ENCODE measurements around the gene SP100.
A peak's percentile ranks its signal among the peaks of the same experiment; 100 is the strongest.
"Not testable (repeated sequence)": the region's sequence is repeated elsewhere in the genome, so short reads cannot be mapped to it uniquely, and the experiment has no call there.

SP100 gene

DNA sequence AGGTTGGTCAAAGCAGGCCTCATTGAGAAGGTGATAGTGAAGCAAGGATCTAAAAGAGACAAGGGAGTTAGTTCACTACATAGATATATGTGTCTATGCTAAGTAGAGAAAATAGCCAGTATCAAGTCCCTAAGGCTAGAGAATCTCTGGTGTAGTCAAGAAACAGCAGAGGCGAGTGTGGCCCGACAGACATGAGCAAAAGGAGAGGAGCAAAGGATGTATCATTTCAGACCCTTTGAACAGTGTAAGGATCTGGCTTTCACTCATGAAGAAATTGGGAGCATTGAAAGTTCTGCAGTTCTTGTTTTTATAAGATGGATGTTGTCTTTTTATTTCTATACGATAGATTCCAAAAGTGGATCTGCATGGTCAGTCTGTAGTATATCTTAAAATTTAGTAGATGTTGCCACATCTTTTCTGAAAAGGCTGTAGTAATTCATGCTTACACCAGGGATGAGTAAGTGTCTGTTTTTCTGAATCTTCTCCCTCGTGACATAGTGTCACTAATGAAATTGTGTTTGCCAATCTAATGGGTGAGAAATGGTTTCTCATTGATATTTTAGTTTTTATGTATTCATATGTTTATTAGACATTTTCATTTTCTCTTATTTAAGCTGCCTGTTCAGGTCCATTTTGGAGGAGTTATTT is 18.8 kb downstream of the SP100 start:
- 75% methylated on average over 4 of the region's 4 CpGs for WGBS

DNA sequence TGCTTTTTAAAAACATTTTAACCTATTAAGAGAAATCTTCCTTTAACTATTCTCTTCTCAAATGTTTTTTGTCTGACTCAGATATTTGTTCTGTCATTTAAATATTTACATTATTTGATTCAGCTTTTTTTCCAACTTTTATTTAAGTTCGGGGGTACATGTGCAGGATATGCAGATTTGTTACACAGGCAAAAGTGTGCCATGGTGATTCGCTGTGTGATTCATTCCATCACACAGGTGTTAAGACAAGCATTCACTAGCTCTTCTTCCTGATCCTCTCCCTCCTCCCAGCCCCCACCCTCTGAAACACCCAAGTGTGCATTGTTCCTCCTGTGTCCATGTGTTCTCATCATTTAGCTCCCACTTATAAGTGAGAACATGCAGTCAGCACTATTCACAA is 19.4 kb downstream of the SP100 start:
- peak overlapping the region; percentile 51 for H3K9ac ChIP-seq (ENCODE audit: low read length)
- peaks cover 17% of the 10 kb centered on the region for H3K9me3 ChIP-seq (ENCODE audit: control insufficient read depth, low read length)
- H2AK5ac ChIP-seq (ENCODE audit: low read length, severe bottlenecking), result no peak overlapping the region
- no peak overlapping the region for H3K23ac ChIP-seq (ENCODE audit: low read length in 2 of 2)
- 90% methylated on average over 2 of the region's 2 CpGs for WGBS
- H3K4ac ChIP-seq (ENCODE audit: low read depth in 1 of 2, low read length in 2 of 2), result no peak overlapping the region
- H2BK5ac ChIP-seq (ENCODE audit: low read depth, low read length, poor library complexity, severe bottlenecking), result no peak overlapping the region
- DNase-seq, result no peak
- H3K4me2 ChIP-seq (ENCODE audit: low read length, poor library complexity, severe bottlenecking), result no peak overlapping the region
- peaks cover 9 to 64% of the 10 kb centered on the region in 2 experiments for H3K36me3 ChIP-seq (ENCODE audit: control insufficient read depth in 1 of 2, insufficient read depth in 2 of 2, low read depth in 1 of 2, low read length in 2 of 2)
- no peak overlapping the region for H3K18ac ChIP-seq (ENCODE audit: low read depth in 1 of 2, low read length in 2 of 2)
- H3K4me3 ChIP-seq (ENCODE audit: insufficient read depth in 1 of 2, low read depth in 1 of 2, low read length in 2 of 2), result no peak overlapping the region
- H3K79me1 ChIP-seq (replicated peaks; ENCODE audit: low read length, poor library complexity, severe bottlenecking), result peaks cover 9% of the 10 kb centered on the region
- H2AFZ ChIP-seq (ENCODE audit: low read depth, low read length), result no peak overlapping the region
- no peak overlapping the region for H2BK12ac ChIP-seq (ENCODE audit: low read length in 2 of 2)
- H3K27me3 ChIP-seq (ENCODE audit: control insufficient read depth in 1 of 2, insufficient read depth in 1 of 2, low read length in 2 of 2), result no peaks in the 10 kb centered on the region
- no peak overlapping the region for H4K91ac ChIP-seq (ENCODE audit: low read length)
- H3K4me1 ChIP-seq (ENCODE audit: control insufficient read depth, insufficient read depth, low read depth, low read length), result peaks cover 3% of the 10 kb centered on the region
- H3K27ac ChIP-seq (ENCODE audit: low read length, poor library complexity, severe bottlenecking), result no peak overlapping the region
- H2BK15ac ChIP-seq (ENCODE audit: low read depth, poor library complexity, severe bottlenecking), result no peak overlapping the region
- no peak overlapping the region for H3K14ac ChIP-seq (ENCODE audit: low read length in 2 of 2)
- H2BK120ac ChIP-seq (ENCODE audit: low read depth, low read length), result no peak overlapping the region
- H4K8ac ChIP-seq (ENCODE audit: low read length), result no peak overlapping the region

More for the DNA sequence above, 18.8 kb downstream of the SP100 start:
- Histone ChIP-seq H3K36me3 (ENCODE audit: control insufficient read depth in 1 of 2, insufficient read depth in 2 of 2, low read depth in 1 of 2, low read length in 2 of 2) (peaks cover 14 to 70% of the 10 kb centered on the region in 2 experiments), H3K79me1 (replicated peaks; ENCODE audit: low read length, poor library complexity, severe bottlenecking) (peaks cover 14% of the 10 kb centered on the region), H3K4me3 (ENCODE audit: insufficient read depth in 1 of 2, low read depth in 1 of 2, low read length in 2 of 2) (no peak overlapping the region), H4K91ac (ENCODE audit: low read length) (no peak overlapping the region), H3K4ac (ENCODE audit: low read depth in 1 of 2, low read length in 2 of 2) (no peak overlapping the region), H3K9ac (ENCODE audit: low read length) (peak overlapping the region; percentile 51), H2AFZ (ENCODE audit: low read depth, low read length) (no peak overlapping the region), H2BK5ac (ENCODE audit: low read depth, low read length, poor library complexity, severe bottlenecking) (no peak overlapping the region), H3K4me1 (ENCODE audit: control insufficient read depth, insufficient read depth, low read depth, low read length) (peaks cover 4% of the 10 kb centered on the region), H3K14ac (ENCODE audit: low read length in 2 of 2) (no peak overlapping the region), H3K4me2 (ENCODE audit: low read length, poor library complexity, severe bottlenecking) (no peak overlapping the region), H3K27me3 (ENCODE audit: control insufficient read depth in 1 of 2, insufficient read depth in 1 of 2, low read length in 2 of 2) (no peaks in the 10 kb centered on the region), H3K23ac (ENCODE audit: low read length in 2 of 2) (no peak overlapping the region), H2AK5ac (ENCODE audit: low read length, severe bottlenecking) (no peak overlapping the region), H3K9me3 (ENCODE audit: control insufficient read depth, low read length) (peaks cover 23% of the 10 kb centered on the region), H3K27ac (ENCODE audit: low read length, poor library complexity, severe bottlenecking) (no peak overlapping the region), H2BK12ac (ENCODE audit: low read length in 2 of 2) (no peak overlapping the region), H2BK15ac (ENCODE audit: low read depth, poor library complexity, severe bottlenecking) (no peak overlapping the region), H3K18ac (ENCODE audit: low read depth in 1 of 2, low read length in 2 of 2) (no peak overlapping the region), H4K8ac (ENCODE audit: low read length) (no peak overlapping the region), H2BK120ac (ENCODE audit: low read depth, low read length) (no peak overlapping the region)
- peak; percentile 13 for DNase-seq

DNA sequence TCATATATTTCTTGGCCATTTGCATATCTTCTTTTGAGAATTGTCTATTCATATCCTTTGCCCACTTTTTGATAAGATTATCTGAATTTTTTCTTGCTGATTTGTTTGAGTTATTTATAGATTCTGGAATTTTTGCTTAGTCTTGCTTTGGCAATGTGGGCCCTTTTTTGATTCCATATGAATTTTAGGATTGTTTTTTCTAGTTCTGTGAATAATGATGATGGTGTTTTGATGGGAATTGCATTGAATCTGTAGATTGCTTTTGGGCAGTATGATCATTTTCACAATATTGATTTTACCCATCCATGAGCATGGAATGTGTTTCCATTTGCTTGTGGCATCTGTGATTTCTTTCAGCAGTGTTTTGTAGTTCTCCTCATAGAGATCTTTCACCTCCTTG is 23.1 kb downstream of the SP100 start:
- not testable (repeated sequence) for H3K27ac ChIP-seq (ENCODE audit: low read length, poor library complexity, severe bottlenecking); H3K4me1 ChIP-seq (ENCODE audit: control insufficient read depth, insufficient read depth, low read depth, low read length); H2AK5ac ChIP-seq (ENCODE audit: low read length, severe bottlenecking); H3K9me3 ChIP-seq (ENCODE audit: control insufficient read depth, low read length); DNase-seq; H2BK5ac ChIP-seq (ENCODE audit: low read depth, low read length, poor library complexity, severe bottlenecking); H3K9ac ChIP-seq (ENCODE audit: low read length); H3K14ac ChIP-seq (ENCODE audit: low read length in 2 of 2); H2BK120ac ChIP-seq (ENCODE audit: low read depth, low read length); H4K91ac ChIP-seq (ENCODE audit: low read length); H3K4ac ChIP-seq (ENCODE audit: low read depth in 1 of 2, low read length in 2 of 2); H3K4me2 ChIP-seq (ENCODE audit: low read length, poor library complexity, severe bottlenecking); H3K23ac ChIP-seq (ENCODE audit: low read length in 2 of 2); H2AFZ ChIP-seq (ENCODE audit: low read depth, low read length); H3K27me3 ChIP-seq (ENCODE audit: control insufficient read depth in 1 of 2, insufficient read depth in 1 of 2, low read length in 2 of 2); H2BK12ac ChIP-seq (ENCODE audit: low read length in 2 of 2); H3K4me3 ChIP-seq (ENCODE audit: insufficient read depth in 1 of 2, low read depth in 1 of 2, low read length in 2 of 2); H3K18ac ChIP-seq (ENCODE audit: low read depth in 1 of 2, low read length in 2 of 2); H2BK15ac ChIP-seq (ENCODE audit: low read depth, poor library complexity, severe bottlenecking); H3K79me1 ChIP-seq (replicated peaks; ENCODE audit: low read length, poor library complexity, severe bottlenecking); H4K8ac ChIP-seq (ENCODE audit: low read length)
- peaks cover 0 to 56% of the 10 kb centered on the region in 2 experiments for H3K36me3 ChIP-seq (ENCODE audit: control insufficient read depth in 1 of 2, insufficient read depth in 2 of 2, low read depth in 1 of 2, low read length in 2 of 2)

DNA sequence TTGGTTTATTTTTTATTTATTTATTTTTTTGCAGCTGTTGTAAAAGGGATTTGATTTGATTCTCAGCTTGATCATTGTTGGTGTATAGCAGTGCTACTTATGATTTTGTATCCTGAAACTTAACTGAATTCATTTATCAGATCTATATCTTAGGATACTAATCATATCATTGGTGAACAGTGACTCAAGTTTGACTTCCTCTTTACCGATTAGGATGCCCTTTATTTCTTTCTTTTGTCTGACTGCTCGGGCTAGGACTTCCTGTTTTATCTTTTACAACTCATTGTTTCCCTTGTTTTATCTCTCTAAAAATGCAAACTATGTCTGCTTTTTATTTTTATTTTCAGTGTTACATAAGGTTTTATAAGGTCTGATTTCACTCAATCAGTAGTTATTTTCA is 23.6 kb downstream of the SP100 start:
- H3K9me3 ChIP-seq (ENCODE audit: control insufficient read depth, low read length), result peaks cover 9% of the 10 kb centered on the region
- WGBS, result 39% methylated on average over 2 of the region's 2 CpGs
- H2BK120ac ChIP-seq (ENCODE audit: low read depth, low read length), result no peak overlapping the region
- no peak overlapping the region for H3K23ac ChIP-seq (ENCODE audit: low read length in 2 of 2)
- H4K91ac ChIP-seq (ENCODE audit: low read length), result no peak overlapping the region
- H3K14ac ChIP-seq (ENCODE audit: low read length in 2 of 2), result no peak overlapping the region
- no peak overlapping the region for H3K4ac ChIP-seq (ENCODE audit: low read depth in 1 of 2, low read length in 2 of 2)
- no peak overlapping the region for H2AFZ ChIP-seq (ENCODE audit: low read depth, low read length)
- H3K4me2 ChIP-seq (ENCODE audit: low read length, poor library complexity, severe bottlenecking), result no peak overlapping the region
- H2BK15ac ChIP-seq (ENCODE audit: low read depth, poor library complexity, severe bottlenecking), result no peak overlapping the region
- H3K18ac ChIP-seq (ENCODE audit: low read depth in 1 of 2, low read length in 2 of 2), result no peak overlapping the region
- DNase-seq, result no peak
- no peak overlapping the region for H3K27ac ChIP-seq (ENCODE audit: low read length, poor library complexity, severe bottlenecking)
- H2AK5ac ChIP-seq (ENCODE audit: low read length, severe bottlenecking), result no peak overlapping the region
- no peak overlapping the region for H4K8ac ChIP-seq (ENCODE audit: low read length)
- H2BK5ac ChIP-seq (ENCODE audit: low read depth, low read length, poor library complexity, severe bottlenecking), result no peak overlapping the region
- H3K4me1 ChIP-seq (ENCODE audit: control insufficient read depth, insufficient read depth, low read depth, low read length), result no peaks in the 10 kb centered on the region
- no peak overlapping the region for H2BK12ac ChIP-seq (ENCODE audit: low read length in 2 of 2)
- H3K27me3 ChIP-seq (ENCODE audit: control insufficient read depth in 1 of 2, insufficient read depth in 1 of 2, low read length in 2 of 2), result no peaks in the 10 kb centered on the region
- H3K9ac ChIP-seq (ENCODE audit: low read length), result no peak overlapping the region
- peaks cover 3 to 61% of the 10 kb centered on the region in 2 experiments for H3K36me3 ChIP-seq (ENCODE audit: control insufficient read depth in 1 of 2, insufficient read depth in 2 of 2, low read depth in 1 of 2, low read length in 2 of 2)
- peaks cover 10% of the 10 kb centered on the region for H3K79me1 ChIP-seq (replicated peaks; ENCODE audit: low read length, poor library complexity, severe bottlenecking)
- H3K4me3 ChIP-seq (ENCODE audit: insufficient read depth in 1 of 2, low read depth in 1 of 2, low read length in 2 of 2), result no peak overlapping the region

Measured in mesenchymal stem cell (in vitro differentiated cells and primary cell).